Tibial nerve (tissue), 4 donors: Measurements from ENCODE around the gene KATNAL2. TPM values are rescaled to one million over a fixed set of nuclear protein-coding genes. Genes with fewer than 3 reads are reported as not detected.

ENCODE experiments used
- DNase-seq, 2 donors: peaks; one replicate each; pipeline ENCODE4 v3.0.0-alpha.2; 2019; ENCODE audit warnings: low spot score in 2 of 2
- H3K27ac ChIP-seq, 4 donors: fragments of 200-600 bp; sonication (generic) in 3 of 4; one replicate each; pipeline ENCODE4 v1.5.1; 2017 to 2019; ENCODE audit warnings: mild to moderate bottlenecking in 1 of 4
- H3K27me3 ChIP-seq, 2 donors: fragments of 200-600 bp; sonication (generic) in 1 of 2; one replicate each; pipeline versions ENCODE4 v1.5.1 to v1.6.0; 2017 to 2019
- H3K36me3 ChIP-seq, 3 donors: fragments of 200-600 bp; sonication (generic); one replicate each; pipeline ENCODE4 v1.5.1; 2018 to 2019
- H3K4me1 ChIP-seq, 4 donors: fragments of 200-600 bp; sonication (generic) in 3 of 4; one replicate each; pipeline ENCODE4 v1.5.1; 2017 to 2019
- H3K4me3 ChIP-seq, 4 donors: fragments of 200-600 bp; sonication (generic) in 3 of 4; one replicate each; pipeline ENCODE4 v1.5.1; 2017 to 2019; ENCODE audit warnings: mild to moderate bottlenecking in 1 of 4, moderate library complexity in 1 of 4
- H3K9me3 ChIP-seq, 4 donors: fragments of 200-600 bp; sonication (generic) in 3 of 4; one replicate each; pipeline ENCODE4 v1.5.1; 2017 to 2019
- EP300 ChIP-seq, 2 donors: sonication (generic); formaldehyde crosslinking; IDR thresholded peaks; one replicate each; pipeline ENCODE4 v1.6.1; 2017; ENCODE audit warnings: antibody characterized with exemption in 2 of 2, mild to moderate bottlenecking in 1 of 2
- POLR2A ChIP-seq, 2 donors: fragments of 450-650 bp; IDR thresholded peaks; one replicate each; pipeline ENCODE4 v1.6.1; 2017; ENCODE audit warnings: antibody characterized with exemption in 2 of 2, mild to moderate bottlenecking in 2 of 2, moderate library complexity in 2 of 2
- WGBS, 2 donors: methylation state at CpG; one replicate each; pipeline ENCODE4 v1.1.5; 2018; 5-methylcytosine and 5-hydroxymethylcytosine counted together
- total RNA-seq, 4 donors: library from RNA; depleted of rRNA; stranded (reverse); fragments of >200 nt; gene quantifications; one replicate each; pipeline ENCODE4 v1.1.0, GENCODE V29; 2016
- TF ChIP-seq, protein P1 (sequence below), 5 experiments: fragments of 200-600 bp in 3 of 5; fragments of 450-650 bp in 2 of 5; sonication (generic) in 3 of 5; IDR thresholded peaks; one replicate each; pipeline ENCODE4 v1.5.1; 2016 to 2019; ENCODE audit warnings: antibody characterized with exemption in 5 of 5, mild to moderate bottlenecking in 3 of 5, moderate library complexity in 2 of 5

Gene KATNAL2
- total RNA-seq, 4 donors from 2014 or later: 2.4 to 11.7 (median 7.8) TPM

GRCh38 chr18:46893360-46893759 is 24.0 kb upstream of the KATNAL2 start:
- Histone ChIP-seq H3K9me3 (peaks cover 0 to 13% (median 5%) of the 10 kb centered on the region in 4 donors), H3K27ac (no peak overlapping the region), H3K4me1 (no peaks in the 10 kb centered on the region), H3K36me3 (peaks cover 0 to 25% (median 10%) of the 10 kb centered on the region in 3 donors), H3K4me3 (no peak overlapping the region), H3K27me3 (no peaks in the 10 kb centered on the region)
- DNase-seq: no peak
- TF ChIP-seq EP300 (IDR thresholded peaks at IDR 0.05) (no peak), POLR2A (IDR thresholded peaks at IDR 0.05) (no peak)
- TF ChIP-seq, protein P1, sequence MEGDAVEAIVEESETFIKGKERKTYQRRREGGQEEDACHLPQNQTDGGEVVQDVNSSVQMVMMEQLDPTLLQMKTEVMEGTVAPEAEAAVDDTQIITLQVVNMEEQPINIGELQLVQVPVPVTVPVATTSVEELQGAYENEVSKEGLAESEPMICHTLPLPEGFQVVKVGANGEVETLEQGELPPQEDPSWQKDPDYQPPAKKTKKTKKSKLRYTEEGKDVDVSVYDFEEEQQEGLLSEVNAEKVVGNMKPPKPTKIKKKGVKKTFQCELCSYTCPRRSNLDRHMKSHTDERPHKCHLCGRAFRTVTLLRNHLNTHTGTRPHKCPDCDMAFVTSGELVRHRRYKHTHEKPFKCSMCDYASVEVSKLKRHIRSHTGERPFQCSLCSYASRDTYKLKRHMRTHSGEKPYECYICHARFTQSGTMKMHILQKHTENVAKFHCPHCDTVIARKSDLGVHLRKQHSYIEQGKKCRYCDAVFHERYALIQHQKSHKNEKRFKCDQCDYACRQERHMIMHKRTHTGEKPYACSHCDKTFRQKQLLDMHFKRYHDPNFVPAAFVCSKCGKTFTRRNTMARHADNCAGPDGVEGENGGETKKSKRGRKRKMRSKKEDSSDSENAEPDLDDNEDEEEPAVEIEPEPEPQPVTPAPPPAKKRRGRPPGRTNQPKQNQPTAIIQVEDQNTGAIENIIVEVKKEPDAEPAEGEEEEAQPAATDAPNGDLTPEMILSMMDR (IDR thresholded peaks at IDR 0.05): no peak
- 96 to 100% methylated on average over 1 of the region's 1 CpG for WGBS, 2 donors

DNA sequence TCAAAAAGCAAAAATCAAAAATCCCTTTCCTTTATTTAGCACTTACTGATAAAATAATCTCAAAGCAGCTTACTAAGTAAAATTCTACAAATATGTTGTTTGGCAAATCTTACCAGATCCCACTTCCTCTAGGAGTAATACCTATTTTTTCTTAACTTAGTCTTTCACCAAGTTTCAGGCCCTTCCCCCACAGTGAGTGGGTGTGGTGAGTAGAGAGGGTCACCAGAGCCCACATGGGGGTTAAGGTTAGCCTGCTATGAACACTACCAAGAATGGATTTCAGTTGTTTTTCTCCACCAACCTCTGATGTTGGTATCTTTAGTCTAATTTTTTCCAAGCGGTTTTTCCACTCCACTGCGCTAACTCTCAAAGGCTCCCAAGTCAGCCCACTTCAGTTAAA is 23.3 kb upstream of the KATNAL2 start:
- 100% methylated on average over 2 of the region's 2 CpGs for WGBS, 2 donors
- Histone ChIP-seq H3K4me1 (no peaks in the 10 kb centered on the region), H3K27me3 (no peaks in the 10 kb centered on the region), H3K4me3 (no peak overlapping the region), H3K9me3 (peaks cover 0 to 5% (median 2%) of the 10 kb centered on the region in 4 donors), H3K27ac (no peak overlapping the region), H3K36me3 (peaks cover 0 to 18% (median 3%) of the 10 kb centered on the region in 3 donors)
- TF ChIP-seq, protein P1 (IDR thresholded peaks at IDR 0.05): no peak
- TF ChIP-seq POLR2A (IDR thresholded peaks at IDR 0.05): no peak
- TF ChIP-seq EP300 (IDR thresholded peaks at IDR 0.05): no peak
- DNase-seq: no peak

GRCh38 chr18:46899274-46899948 is 18.0 kb upstream of the KATNAL2 start:
- 48 to 57% methylated on average over 2 of the region's 2 CpGs for WGBS, 2 donors

DNA sequence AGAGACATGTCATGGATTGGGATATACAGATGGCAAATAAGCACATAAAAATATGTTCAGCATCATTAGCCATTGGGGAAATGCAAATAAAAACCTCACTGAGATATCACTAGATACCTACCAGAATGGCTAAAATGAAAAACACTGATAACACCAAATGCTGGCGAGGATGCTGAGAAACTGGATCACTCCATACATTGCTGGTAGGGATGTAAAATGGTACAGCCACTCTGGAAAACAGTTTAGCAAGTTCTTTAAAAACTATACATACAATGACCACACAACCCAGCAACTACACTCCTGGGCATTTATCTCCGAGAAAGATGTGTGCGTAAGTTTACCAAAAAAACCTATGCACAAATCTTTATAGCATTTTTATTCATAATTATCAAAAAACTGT is 14.0 kb upstream of the KATNAL2 start:
- H3K27me3 ChIP-seq: no peaks in the 10 kb centered on the region
- WGBS, 2 donors: 97 to 99% methylated on average over 3 of the region's 3 CpGs
- H3K36me3 ChIP-seq: peaks cover 0 to 23% (median 0%) of the 10 kb centered on the region in 3 donors
- no peak overlapping the region for H3K4me3 ChIP-seq
- no peak overlapping the region for H3K27ac ChIP-seq
- H3K4me1 ChIP-seq: no peaks in the 10 kb centered on the region
- TF ChIP-seq EP300 (IDR thresholded peaks at IDR 0.05) (no peak), POLR2A (IDR thresholded peaks at IDR 0.05) (no peak)
- TF ChIP-seq, protein P1 (IDR thresholded peaks at IDR 0.05): no peak
- DNase-seq: no peak
- H3K9me3 ChIP-seq: peaks cover 0 to 15% (median 0%) of the 10 kb centered on the region in 4 donors

More at GRCh38 chr18:46899274-46899948, 18.0 kb upstream of the KATNAL2 start:
- no peaks in the 10 kb centered on the region for H3K27me3 ChIP-seq
- no peak overlapping the region for H3K27ac ChIP-seq
- TF ChIP-seq, protein P1 (IDR thresholded peaks at IDR 0.05): no peak
- TF ChIP-seq EP300 (IDR thresholded peaks at IDR 0.05) (no peak), POLR2A (IDR thresholded peaks at IDR 0.05) (no peak)
- no peaks in the 10 kb centered on the region for H3K4me1 ChIP-seq
- H3K36me3 ChIP-seq: peaks cover 0 to 23% (median 0%) of the 10 kb centered on the region in 3 donors
- no peak overlapping the region for H3K4me3 ChIP-seq
- no peaks in the 10 kb centered on the region for H3K9me3 ChIP-seq
- no peak for DNase-seq

GRCh38 chr18:46909497-46909896 is 7.9 kb upstream of the KATNAL2 start:
- Histone ChIP-seq H3K4me3 (no peak overlapping the region), H3K27ac (no peak overlapping the region), H3K27me3 (no peaks in the 10 kb centered on the region), H3K9me3 (peaks cover 0 to 15% (median 0%) of the 10 kb centered on the region in 4 donors), H3K36me3 (peaks cover 0 to 6% (median 0%) of the 10 kb centered on the region in 3 donors), H3K4me1 (peaks cover 0 to 3% (median 0%) of the 10 kb centered on the region in 4 donors)
- WGBS, 2 donors: 96 to 98% methylated on average over 3 of the region's 3 CpGs
- DNase-seq: no peak
- TF ChIP-seq EP300 (IDR thresholded peaks at IDR 0.05) (no peak), POLR2A (IDR thresholded peaks at IDR 0.05) (no peak)
- TF ChIP-seq, protein P1 (IDR thresholded peaks at IDR 0.05): no peak
